Activated CD8-positive, alpha-beta memory T cell treated with anti-CD3 and anti-CD28 coated beads, Interleukin-2, amount 50 U/mL, for 24 hours (primary cell): Measurements from ENCODE around the gene BANP.
"Not testable (repeated sequence)": the region's sequence is repeated elsewhere in the genome, so short reads cannot be mapped to it uniquely, and the experiment has no call there.

Experiments used
- DNase-seq: peaks from one replicate; pipeline ENCODE4 v3.0.0-alpha.2; 2020; ENCODE audit errors: extremely low read depth

Gene BANP

GRCh38 chr16:87950765-87951551, at the start of gene BANP:
Gene BANP, plus strand, starts transcription at chr16:87951434. Its CDS starts 23,682 bp downstream, at chr16:87975116.
- DNase-seq = peak; percentile 95

- not testable (repeated sequence) for DNase-seq
These were observed 46.3 kb upstream of the BANP start for GRCh38 chr16:87904963-87905362.

GRCh38 chr16:87905521-87905920, 45.7 kb upstream of the BANP start:
- DNase-seq = not testable (repeated sequence)

- not testable (repeated sequence) for DNase-seq
These were observed 43.1 kb upstream of the BANP start for GRCh38 chr16:87908101-87908500.

- DNase-seq = peak; percentile 56
These were observed 41.9 kb upstream of the BANP start for GRCh38 chr16:87909203-87909935.

GRCh38 chr16:87911106-87911763, 40.0 kb upstream of the BANP start:
- not testable (repeated sequence) for DNase-seq

- not testable (repeated sequence) for DNase-seq
These were observed 38.5 kb upstream of the BANP start for GRCh38 chr16:87912691-87913090.

- DNase-seq = not testable (repeated sequence)
These were observed 37.1 kb upstream of the BANP start for GRCh38 chr16:87914021-87914725.

- DNase-seq = no peak
These were observed 36.4 kb upstream of the BANP start for GRCh38 chr16:87914812-87915211.

GRCh38 chr16:87917503-87917902, 33.7 kb upstream of the BANP start:
- no peak for DNase-seq

- DNase-seq = no peak
These were observed 32.9 kb upstream of the BANP start for GRCh38 chr16:87918338-87918737.

- DNase-seq = no peak
These were observed 32.2 kb upstream of the BANP start for GRCh38 chr16:87918866-87919680.

GRCh38 chr16:87919681-87919994, 31.6 kb upstream of the BANP start:
- DNase-seq = no peak

GRCh38 chr16:87921236-87921773, 29.9 kb upstream of the BANP start:
- DNase-seq = no peak

- DNase-seq = no peak
These were observed 28.9 kb upstream of the BANP start for GRCh38 chr16:87922250-87922871.

GRCh38 chr16:87924041-87924810, 27.0 kb upstream of the BANP start:
- no peak for DNase-seq

- no peak for DNase-seq
These were observed 26.2 kb upstream of the BANP start for GRCh38 chr16:87924811-87925670.
